K562 (cell line): Measurements from ENCODE around the gene APLF. TPM values are rescaled to one million over a fixed set of nuclear protein-coding genes. Genes with fewer than 3 reads are reported as not detected.
A peak's percentile ranks its signal among the peaks of the same experiment; 100 is the strongest.

Experiments
- ARNT ChIP-seq, 2 experiments: fragments of 450-650 bp; IDR thresholded peaks; 2 replicates each; pipeline ENCODE4 v1.6.1; 2016; ENCODE audit warnings: mild to moderate bottlenecking in 1 of 2
- ASH1L ChIP-seq: fragments of 450-650 bp; IDR thresholded peaks from 2 replicates; pipeline ENCODE4 v1.6.1; 2018; ENCODE audit warnings: borderline replicate concordance, mild to moderate bottlenecking, low read depth; ENCODE audit not compliant: partially characterized antibody
- CREB3 ChIP-seq: fragments of 450-650 bp; conservative IDR thresholded peaks from 2 replicates; pipeline ENCODE4 v1.6.1; 2016; ENCODE audit warnings: missing genetic modification characterization, low read depth, mild to moderate bottlenecking, missing compliant biosample characterization, moderate library complexity
- CTCF ChIP-seq, 3 experiments: IDR thresholded peaks in 2 of 3; conservative IDR thresholded peaks in 1 of 3; 2 replicates each; pipeline ENCODE4 v1.5.1; 2011 to 2012; ENCODE audit warnings: low read length in 3 of 3, mild to moderate bottlenecking in 3 of 3, control low read depth in 2 of 3, improper control_type of control experiment in 1 of 3, inconsistent platforms in 1 of 3, low read depth in 1 of 3, mixed read lengths in 1 of 3, moderate library complexity in 1 of 3; ENCODE audit not compliant: insufficient read depth in 2 of 3
- POLR2H ChIP-seq: IDR thresholded peaks from 2 replicates; pipeline ENCODE4 v1.6.1; 2016; ENCODE audit warnings: missing genetic modification characterization, low read depth, mild to moderate bottlenecking, control low read depth, missing compliant biosample characterization, moderate library complexity
- REST ChIP-seq, 2 experiments: fragments of 450-650 bp; formaldehyde crosslinking in 1 of 2; IDR thresholded peaks; 2 replicates each; pipeline versions ENCODE4 v1.4.0 to v1.6.1; 2014 to 2020; ENCODE audit warnings: mild to moderate bottlenecking in 2 of 2, borderline replicate concordance in 1 of 2, low read depth in 1 of 2
- TRIM28 ChIP-seq: fragments of 450-650 bp; IDR thresholded peaks from 2 replicates; pipeline ENCODE4 v1.6.1; 2017
- ZNF280A ChIP-seq: fragments of 450-650 bp; IDR thresholded peaks from 2 replicates; pipeline ENCODE4 v1.6.1; 2018; ENCODE audit warnings: mild to moderate bottlenecking, low read depth; ENCODE audit not compliant: partially characterized antibody
- polyA plus RNA-seq, 8 experiments: library from polyadenylated mRNA; depleted of rRNA in 4 of 8; stranded (reverse) in 5 of 8; unstranded in 3 of 8; fragments of >200 nt; fragmentation: Nextera tagmentation in 2 of 8; fragmentation: Illumina TruSeq in 1 of 8; extraction: Ambion mirVana in 2 of 8; extraction: Trizol in 1 of 8; gene quantifications; 2 replicates each; pipeline versions ENCODE4 v1.2.1 to v1.2.3, GENCODE V29; 2011 to 2014; ENCODE audit warnings: inconsistent platforms in 1 of 8, missing spikeins in 1 of 8
- total RNA-seq, 7 experiments: library from RNA; depleted of rRNA in 6 of 7; stranded (reverse); fragments of >200 nt in 6 of 7; fragmentation: Illumina TruSeq in 2 of 7; extraction: Trizol in 2 of 7; gene quantifications; 2 replicates each; pipeline versions ENCODE4 v1.2.1 to v1.2.3, GENCODE V29; 2011 to 2021; ENCODE audit warnings: low replicate concordance in 1 of 7

Gene APLF
- total and polyA plus RNA-seq, 9 of the 15 experiments (the other 6 are each of a cell fraction or from before 2014, with no cell fraction given), result 0.07 to 1.1 (median 0.71) TPM

- TF ChIP-seq REST (IDR thresholded peaks at IDR 0.05; ENCODE audit: borderline replicate concordance), result peak; percentile 66; the same call in 1 of the 2 replicates
- TF ChIP-seq REST (CRISPR knock-in tag; IDR thresholded peaks at IDR 0.05; ENCODE audit: low read depth), result no peak
- TF ChIP-seq ARNT (IDR thresholded peaks at IDR 0.05), result 0 out of 4 replicates have a peak, but pooled peaks of 1 of the 2 experiments have one; percentile 27
- TF ChIP-seq TRIM28, result no peak
- no peak for TF ChIP-seq CREB3 (tag)
- no peak for TF ChIP-seq ZNF280A
- TF ChIP-seq ASH1L, result no peak
- peak; percentile 64 to 90 (median 72) for TF ChIP-seq CTCF (IDR thresholded peaks at IDR 0.05 in 2 of 3, conservative IDR thresholded peaks at IDR 0.05 in 1 of 3; ENCODE audit: insufficient read depth in 2 of 3, low read depth in 1 of 3, low read length in 3 of 3)
- 0 out of 2 replicates have a peak, but pooled peaks have one; percentile 19 for TF ChIP-seq POLR2H (tag)
These were observed 4.0 kb upstream of the APLF start (continued) for GRCh38 chr2:68463287-68463877.
